Ascending aorta (tissue), 2 donors: Measurements from ENCODE around the gene WNT8B. TPM values are rescaled to one million over a fixed set of nuclear protein-coding genes. Genes with fewer than 3 reads are reported as not detected.
A peak's percentile ranks its signal among the peaks of the same experiment; 100 is the strongest.

ENCODE experiments used
- DNase-seq, 2 donors: peaks; one replicate each; pipeline ENCODE4 v3.0.0-alpha.2; 2019; ENCODE audit warnings: low spot score in 2 of 2
- H3K27ac ChIP-seq, 2 donors: fragments of 200-600 bp; sonication (generic); one replicate each; pipeline ENCODE4 v1.5.1; 2016 to 2017; ENCODE audit warnings: mild to moderate bottlenecking in 1 of 2
- H3K27me3 ChIP-seq: fragments of 200-600 bp; sonication (generic); one replicate; pipeline ENCODE4 v1.5.1; 2017
- H3K36me3 ChIP-seq, 2 donors: fragments of 200-600 bp; sonication (generic); one replicate each; pipeline ENCODE4 v1.5.1; 2016
- H3K4me1 ChIP-seq, 2 donors: fragments of 200-600 bp; sonication (generic); one replicate each; pipeline ENCODE4 v1.5.1; 2016 to 2017; ENCODE audit warnings: mild to moderate bottlenecking in 1 of 2
- H3K4me3 ChIP-seq, 2 donors: fragments of 200-600 bp; sonication (generic); one replicate each; pipeline ENCODE4 v1.5.1; 2016 to 2017; ENCODE audit warnings: mild to moderate bottlenecking in 1 of 2
- H3K9me3 ChIP-seq, 2 donors: fragments of 200-600 bp; sonication (generic); one replicate each; pipeline ENCODE4 v1.5.1; 2016
- intact Hi-C: fragments of 100-400 bp; cut with DNase I; formaldehyde crosslinking; loops from one replicate; pipeline ENCODE4 v1.15.1; 2023
- total RNA-seq: library from RNA; depleted of rRNA; stranded (reverse); fragments of >200 nt; gene quantifications from one replicate; pipeline ENCODE4 v1.1.0, GENCODE V29; 2016
- TF ChIP-seq, protein P1 (sequence below), 3 experiments: fragments of 200-600 bp in 2 of 3; fragments of 450-650 bp in 1 of 3; sonication (generic) in 2 of 3; IDR thresholded peaks; one replicate each; pipeline ENCODE4 v1.5.1; 2016 to 2019; ENCODE audit warnings: antibody characterized with exemption in 3 of 3, mild to moderate bottlenecking in 1 of 3, moderate library complexity in 1 of 3

WNT8B gene
- total RNA-seq, 1 donor from 2014 or later, result not detected

DNA sequence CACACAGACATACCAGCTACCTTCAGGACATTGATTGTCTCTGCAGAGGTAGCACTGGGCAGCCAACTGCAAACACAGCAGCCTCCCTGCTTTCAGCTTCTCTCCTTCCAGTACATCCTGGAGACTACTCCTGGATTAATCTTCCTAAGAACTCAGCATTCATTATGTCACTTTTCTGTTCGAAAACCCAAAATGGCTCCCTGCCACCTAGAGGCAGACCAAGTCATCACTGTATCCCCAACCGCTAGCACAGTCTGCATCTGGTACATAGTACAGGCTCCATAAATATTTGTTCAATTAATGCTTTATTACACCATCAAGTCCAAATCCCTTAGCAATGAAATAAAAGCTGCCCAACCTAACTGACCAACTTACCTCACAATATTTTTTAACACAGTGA is 61.8 kb downstream of the WNT8B start:
- no peaks in the 10 kb centered on the region for H3K9me3 ChIP-seq
- no peak for DNase-seq
- peaks cover 26 to 40% of the 10 kb centered on the region in 2 donors for H3K36me3 ChIP-seq
- H3K27me3 ChIP-seq, result no peaks in the 10 kb centered on the region
- peaks cover 0 to 2% of the 10 kb centered on the region in 2 donors for H3K4me1 ChIP-seq
- TF ChIP-seq, protein P1, sequence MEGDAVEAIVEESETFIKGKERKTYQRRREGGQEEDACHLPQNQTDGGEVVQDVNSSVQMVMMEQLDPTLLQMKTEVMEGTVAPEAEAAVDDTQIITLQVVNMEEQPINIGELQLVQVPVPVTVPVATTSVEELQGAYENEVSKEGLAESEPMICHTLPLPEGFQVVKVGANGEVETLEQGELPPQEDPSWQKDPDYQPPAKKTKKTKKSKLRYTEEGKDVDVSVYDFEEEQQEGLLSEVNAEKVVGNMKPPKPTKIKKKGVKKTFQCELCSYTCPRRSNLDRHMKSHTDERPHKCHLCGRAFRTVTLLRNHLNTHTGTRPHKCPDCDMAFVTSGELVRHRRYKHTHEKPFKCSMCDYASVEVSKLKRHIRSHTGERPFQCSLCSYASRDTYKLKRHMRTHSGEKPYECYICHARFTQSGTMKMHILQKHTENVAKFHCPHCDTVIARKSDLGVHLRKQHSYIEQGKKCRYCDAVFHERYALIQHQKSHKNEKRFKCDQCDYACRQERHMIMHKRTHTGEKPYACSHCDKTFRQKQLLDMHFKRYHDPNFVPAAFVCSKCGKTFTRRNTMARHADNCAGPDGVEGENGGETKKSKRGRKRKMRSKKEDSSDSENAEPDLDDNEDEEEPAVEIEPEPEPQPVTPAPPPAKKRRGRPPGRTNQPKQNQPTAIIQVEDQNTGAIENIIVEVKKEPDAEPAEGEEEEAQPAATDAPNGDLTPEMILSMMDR (IDR thresholded peaks at IDR 0.05), result no peak
- H3K27ac ChIP-seq, result no peak overlapping the region
- intact Hi-C loops, result loop anchor here (10.0 kb wide), 1 partner anchor 680 kb away; no protein-coding TSS in a partner anchor
- H3K4me3 ChIP-seq, result no peak overlapping the region

DNA sequence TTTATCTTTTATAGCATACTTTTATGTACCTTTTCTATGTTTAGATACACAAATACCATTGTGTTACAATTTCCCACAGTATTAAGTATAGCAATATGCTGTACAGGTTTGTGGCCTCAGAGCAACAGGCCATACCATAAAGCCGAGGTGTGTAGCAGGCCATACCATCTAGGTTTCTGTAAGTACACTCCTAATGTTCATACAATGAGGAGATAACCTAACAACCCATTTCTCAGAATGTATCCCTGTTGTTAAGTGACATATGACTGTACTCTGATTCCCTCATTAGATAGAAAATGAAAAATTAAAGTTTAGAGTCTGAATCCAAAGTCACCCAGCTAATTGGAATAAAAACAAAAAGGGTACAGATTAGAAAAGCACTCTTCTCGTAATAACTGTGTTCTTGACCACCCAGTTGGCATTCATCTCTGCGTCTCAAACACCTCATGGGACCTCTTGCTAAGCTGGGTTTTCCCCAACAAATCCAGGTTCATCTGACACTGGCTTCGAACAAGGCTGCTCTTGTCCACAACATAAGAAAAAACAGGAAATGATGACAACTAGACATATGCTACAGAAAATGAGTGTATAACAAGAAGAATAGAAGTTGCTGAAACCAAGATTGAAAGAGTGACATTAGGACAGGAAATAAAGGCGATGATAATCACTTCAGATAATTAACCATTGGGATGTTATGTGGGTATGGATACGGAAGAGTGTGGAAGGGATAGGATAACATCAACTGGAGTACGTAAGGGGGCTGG is 65.5 kb downstream of the WNT8B start:
- H3K4me1 ChIP-seq, result peaks cover 2 to 6% of the 10 kb centered on the region in 2 donors
- H3K27ac ChIP-seq, result no peak overlapping the region
- peaks cover 26 to 39% of the 10 kb centered on the region in 2 donors for H3K36me3 ChIP-seq
- H3K27me3 ChIP-seq, result no peaks in the 10 kb centered on the region
- H3K9me3 ChIP-seq, result no peaks in the 10 kb centered on the region
- intact Hi-C loops, result loop anchor here (10.0 kb wide), 1 partner anchor 684 kb away; no protein-coding TSS in a partner anchor
- TF ChIP-seq, protein P1 (IDR thresholded peaks at IDR 0.05), result no peak
- no peak for DNase-seq
- H3K4me3 ChIP-seq, result peak overlapping the region; percentile 87 to 91

DNA sequence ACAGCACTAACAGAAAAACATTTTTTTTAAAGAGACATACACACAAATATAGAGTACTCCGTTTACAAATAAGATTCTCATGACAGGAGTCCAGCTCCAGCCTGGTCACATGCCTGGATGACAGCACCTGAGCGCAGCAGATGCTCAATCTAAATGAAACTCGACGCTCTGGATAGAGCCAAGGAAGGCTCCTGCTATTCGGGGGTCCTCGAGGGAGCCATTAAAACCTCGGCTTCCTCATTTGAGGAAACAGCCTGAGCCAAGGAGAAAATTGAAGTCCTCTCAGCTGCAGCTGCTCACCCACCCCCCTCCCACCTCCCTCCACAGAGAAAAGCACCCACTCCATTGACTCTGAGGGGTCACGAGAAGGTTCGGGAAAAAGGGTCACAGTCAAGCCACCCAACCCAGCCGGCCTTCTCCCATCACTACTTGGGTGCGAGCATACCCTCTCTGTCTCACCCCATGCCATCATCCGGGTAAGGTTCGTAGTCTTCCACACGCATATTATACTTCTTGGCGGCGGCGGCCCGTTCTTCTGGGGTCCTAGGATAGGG is 66.2 kb downstream of the WNT8B start:
- Histone ChIP-seq H3K4me3 (peak overlapping the region; percentile 87 to 91), H3K9me3 (no peaks in the 10 kb centered on the region), H3K36me3 (peaks cover 19 to 32% of the 10 kb centered on the region in 2 donors), H3K27ac (peak overlapping the region; percentile 71 to 84), H3K4me1 (peaks cover 2 to 6% of the 10 kb centered on the region in 2 donors), H3K27me3 (no peaks in the 10 kb centered on the region)
- TF ChIP-seq, protein P1 (IDR thresholded peaks at IDR 0.05), result no peak
- no peak for DNase-seq
- intact Hi-C loops, result loop anchor here (10.0 kb wide), 1 partner anchor 684 kb away; no protein-coding TSS in a partner anchor

DNA sequence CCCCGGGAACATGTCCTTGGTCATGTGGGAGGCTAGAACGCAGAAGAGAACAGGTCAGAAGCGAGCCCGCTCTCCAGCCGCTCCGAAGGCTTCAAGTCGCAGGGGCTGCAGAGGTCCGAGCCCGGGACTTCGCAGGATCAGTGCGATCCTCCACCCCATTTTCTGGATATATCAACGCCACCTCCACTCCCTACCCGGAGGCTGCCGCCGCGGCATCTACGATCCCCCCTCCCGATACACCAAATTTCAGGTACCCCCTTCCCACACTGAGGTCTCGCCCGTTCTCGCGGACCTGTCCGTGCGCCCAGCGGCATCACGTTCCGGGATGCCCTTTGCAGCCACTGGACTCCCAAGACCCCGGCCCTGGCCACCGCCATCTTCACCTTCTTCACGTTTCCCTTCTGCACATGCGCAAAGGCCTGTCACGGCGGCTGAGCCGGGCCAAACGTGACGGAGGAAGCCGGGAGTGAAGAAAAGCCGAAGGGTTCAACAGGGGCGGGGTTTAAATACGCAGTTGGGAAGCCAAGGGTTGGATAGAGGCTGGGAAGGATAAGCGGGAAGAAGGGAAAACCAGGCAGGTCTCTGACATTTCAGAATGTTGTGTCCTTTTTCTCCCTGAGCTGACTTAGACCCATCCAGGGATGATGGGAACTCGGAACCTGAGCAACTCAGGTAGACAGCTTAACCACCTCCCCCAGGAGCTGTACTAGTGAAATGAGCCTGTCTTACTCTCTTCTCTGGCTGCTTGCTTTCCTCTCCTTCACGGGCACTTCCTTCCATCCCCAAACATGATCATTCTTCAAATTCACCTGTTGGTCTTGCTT is 66.9 kb downstream of the WNT8B start, which contains the start of gene NDUFB8:
Gene NDUFB8, minus strand, starts transcription at position 397 of the 824 bp plus-strand sequence. Its CDS starts 20 bp downstream, at position 377.
- Histone ChIP-seq H3K27ac (peak within 1 kb of the TSS; percentile 71 to 84), H3K4me3 (peak within 1 kb of the TSS; percentile 87 to 91)

More for the DNA sequence above, 66.9 kb downstream of the WNT8B start, which contains the start of gene NDUFB8:
- H3K27me3 ChIP-seq, result no peaks in the 10 kb centered on the region
- intact Hi-C loops, result loop anchor here (2.0 to 10.0 kb wide), 4 partner anchors 157 to 905 kb away; partner anchors contain the start of genes LZTS2 and SLC25A28
- H3K9me3 ChIP-seq, result no peaks in the 10 kb centered on the region
- peaks cover 2 to 7% of the 10 kb centered on the region in 2 donors for H3K4me1 ChIP-seq
- H3K36me3 ChIP-seq, result peaks cover 19 to 25% of the 10 kb centered on the region in 2 donors
- TF ChIP-seq, protein P1 (IDR thresholded peaks at IDR 0.05), result no peak
- DNase-seq, result peak; percentile 62 to 94
